Stimulated activated naive CD4-positive, alpha-beta T cell treated with Interleukin-2 at 50 U/mL for 16 hours (primary cell): ENCODE results near the gene PANK2.
A peak's percentile ranks its signal among the peaks of the same experiment; 100 is the strongest.
"Not testable (repeated sequence)": the region's sequence is repeated elsewhere in the genome, so short reads cannot be mapped to it uniquely, and the experiment has no call there.

Experiments
- DNase-seq: peaks from one replicate; lab custom pipeline; 2025; lab: John Stamatoyannopoulos, UW

PANK2 gene

GRCh38 chr20:3869839-3870634 lies 19.1 kb upstream of the PANK2 start:
- no peak for DNase-seq

GRCh38 chr20:3871550-3872265 lies 17.5 kb upstream of the PANK2 start:
- DNase-seq: no peak

- DNase-seq: no peak
These were observed 15.7 kb upstream of the PANK2 start for GRCh38 chr20:3873507-3873906.

- DNase-seq: no peak
These were observed 14.9 kb upstream of the PANK2 start for GRCh38 chr20:3874194-3874844.

GRCh38 chr20:3875378-3875974 lies 13.7 kb upstream of the PANK2 start:
- no peak for DNase-seq

- DNase-seq: no peak
These were observed 13.2 kb upstream of the PANK2 start for GRCh38 chr20:3876000-3876399.

GRCh38 chr20:3876676-3877075 lies 12.5 kb upstream of the PANK2 start:
- no peak for DNase-seq

GRCh38 chr20:3878921-3879274 lies 10.3 kb upstream of the PANK2 start:
- not testable (repeated sequence) for DNase-seq

GRCh38 chr20:3885715-3886114 lies 3.5 kb upstream of the PANK2 start:
- DNase-seq: no peak

GRCh38 chr20:3887876-3888620 lies 1.1 kb upstream of the PANK2 start:
- DNase-seq: no peak

GRCh38 chr20:3889489-3890397 lies 556 bp downstream of the PANK2 start:
- peak; percentile 19 for DNase-seq

GRCh38 chr20:3890398-3890751 lies 1.2 kb downstream of the PANK2 start:
- no peak for DNase-seq

GRCh38 chr20:3890999-3891929 lies 2.1 kb downstream of the PANK2 start:
- no peak for DNase-seq

GRCh38 chr20:3894796-3895195 lies 5.6 kb downstream of the PANK2 start:
- DNase-seq: no peak

- DNase-seq: no peak
These were observed 7.1 kb downstream of the PANK2 start for GRCh38 chr20:3896302-3896701.

GRCh38 chr20:3896853-3897583 lies 7.8 kb downstream of the PANK2 start:
- no peak for DNase-seq

GRCh38 chr20:3898181-3898580 lies 9.0 kb downstream of the PANK2 start:
- DNase-seq: not testable (repeated sequence)

GRCh38 chr20:3898639-3899038 lies 9.5 kb downstream of the PANK2 start:
- no peak for DNase-seq

- no peak for DNase-seq
These were observed 11.0 kb downstream of the PANK2 start for GRCh38 chr20:3900187-3900604.
